GM21825 (cell line): ENCODE data around the gene SPDYC.
"Not testable (repeated sequence)": the region's sequence is repeated elsewhere in the genome, so short reads cannot be mapped to it uniquely, and the experiment has no call there.

Experiments
- ATAC-seq: cut with Tn5 transposase; IDR thresholded peaks from one replicate; pipeline ENCODE4 v1.9.1; 2021; ENCODE audit warnings: mild to moderate bottlenecking, moderate library complexity; ENCODE audit not compliant: unreplicated experiment

SPDYC gene

GRCh38 chr11:65133724-65134123 is 36.3 kb upstream of the SPDYC start:
- ATAC-seq = no peak

GRCh38 chr11:65134240-65134951 is 35.6 kb upstream of the SPDYC start, which contains the start of gene SYVN1:
TSS of gene SYVN1 (minus strand) at chr11:65134519. CDS start at chr11:65133601, 918 bp downstream.
- ATAC-seq = peak; percentile 48

GRCh38 chr11:65134952-65135632 is 34.9 kb upstream of the SPDYC start:
- peak; percentile 46 for ATAC-seq

- ATAC-seq = no peak
Measured at GRCh38 chr11:65135633-65136145, 34.3 kb upstream of the SPDYC start.

- ATAC-seq = no peak
Measured at GRCh38 chr11:65136515-65137096, 33.4 kb upstream of the SPDYC start.

GRCh38 chr11:65141896-65142494 is 28.0 kb upstream of the SPDYC start:
- ATAC-seq = no peak

- no peak for ATAC-seq
Measured at GRCh38 chr11:65147352-65148075, 22.5 kb upstream of the SPDYC start.

GRCh38 chr11:65148657-65149056 is 21.4 kb upstream of the SPDYC start:
- ATAC-seq = no peak

- ATAC-seq = not testable (repeated sequence)
Measured at GRCh38 chr11:65150131-65150508, 19.9 kb upstream of the SPDYC start.

- ATAC-seq = no peak
Measured at GRCh38 chr11:65150509-65151299, 19.3 kb upstream of the SPDYC start.

GRCh38 chr11:65151331-65151899 is 18.6 kb upstream of the SPDYC start:
- no peak for ATAC-seq

GRCh38 chr11:65152122-65152521 is 17.9 kb upstream of the SPDYC start:
- ATAC-seq = no peak

GRCh38 chr11:65156256-65156655 is 13.8 kb upstream of the SPDYC start:
- no peak for ATAC-seq

- ATAC-seq = no peak
Measured at GRCh38 chr11:65156926-65157325, 13.1 kb upstream of the SPDYC start.

- ATAC-seq = no peak
Measured at GRCh38 chr11:65157336-65157735, 12.7 kb upstream of the SPDYC start.

- ATAC-seq = no peak
Measured at GRCh38 chr11:65159012-65159411, 11.0 kb upstream of the SPDYC start.

GRCh38 chr11:65160643-65161042 is 9.4 kb upstream of the SPDYC start:
- no peak for ATAC-seq

- no peak for ATAC-seq
Measured at GRCh38 chr11:65163684-65164083, 6.3 kb upstream of the SPDYC start.

GRCh38 chr11:65165410-65166317 is 4.4 kb upstream of the SPDYC start:
- ATAC-seq = no peak
